NCI-H2029 (cell line): ENCODE data around the gene ZNF273.
A peak's percentile ranks its signal among the peaks of the same experiment; 100 is the strongest.

ENCODE experiments used
- DNase-seq: peaks from one replicate; lab custom pipeline; 2025; lab: John Stamatoyannopoulos, UW

The ZNF273 gene

DNA sequence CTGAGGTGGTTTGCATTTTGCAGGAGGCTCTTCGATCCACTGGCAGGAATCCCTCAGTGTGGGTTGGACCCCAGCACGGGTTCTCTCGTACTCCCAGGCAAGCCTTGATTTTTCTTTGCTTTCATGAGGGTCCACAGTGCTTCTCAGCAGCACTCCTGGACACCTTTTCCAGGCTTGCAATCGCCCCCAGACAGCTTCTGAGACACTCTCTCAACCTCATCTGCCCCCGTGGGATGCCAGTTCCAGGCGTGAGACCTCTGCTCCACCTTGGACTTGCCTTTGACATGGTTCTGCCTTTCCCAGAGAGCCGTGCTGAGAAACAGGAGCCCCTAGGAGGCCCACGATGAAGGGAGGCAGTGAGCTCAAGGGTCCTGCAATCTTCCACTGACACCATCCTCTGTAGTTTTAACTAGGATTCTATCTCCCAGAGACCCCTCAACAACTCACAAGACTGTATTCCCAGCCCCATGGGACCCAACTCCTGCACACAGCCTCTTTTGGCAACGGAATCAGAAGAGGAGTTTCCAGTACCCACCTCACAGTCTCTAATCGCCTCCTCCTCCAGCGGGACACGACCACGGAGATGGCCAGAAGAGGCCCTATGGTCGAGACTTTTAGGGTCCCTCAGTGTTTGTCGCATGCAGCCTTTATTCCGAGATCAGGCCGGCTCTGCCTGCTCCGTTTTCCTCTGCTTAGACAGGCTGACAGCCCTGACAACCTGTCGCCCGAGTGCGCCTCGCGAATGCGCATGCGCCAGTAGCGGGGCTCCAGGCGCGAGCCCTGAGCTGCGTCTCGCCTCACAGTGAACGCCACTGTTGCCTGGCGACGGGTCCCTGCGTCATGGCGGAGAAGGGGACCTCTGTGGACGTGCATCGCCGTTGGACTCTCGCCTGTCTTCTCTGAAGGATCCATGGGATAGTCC lies 26.0 kb upstream of the ZNF273 start:
- peak; percentile 62 for DNase-seq

DNA sequence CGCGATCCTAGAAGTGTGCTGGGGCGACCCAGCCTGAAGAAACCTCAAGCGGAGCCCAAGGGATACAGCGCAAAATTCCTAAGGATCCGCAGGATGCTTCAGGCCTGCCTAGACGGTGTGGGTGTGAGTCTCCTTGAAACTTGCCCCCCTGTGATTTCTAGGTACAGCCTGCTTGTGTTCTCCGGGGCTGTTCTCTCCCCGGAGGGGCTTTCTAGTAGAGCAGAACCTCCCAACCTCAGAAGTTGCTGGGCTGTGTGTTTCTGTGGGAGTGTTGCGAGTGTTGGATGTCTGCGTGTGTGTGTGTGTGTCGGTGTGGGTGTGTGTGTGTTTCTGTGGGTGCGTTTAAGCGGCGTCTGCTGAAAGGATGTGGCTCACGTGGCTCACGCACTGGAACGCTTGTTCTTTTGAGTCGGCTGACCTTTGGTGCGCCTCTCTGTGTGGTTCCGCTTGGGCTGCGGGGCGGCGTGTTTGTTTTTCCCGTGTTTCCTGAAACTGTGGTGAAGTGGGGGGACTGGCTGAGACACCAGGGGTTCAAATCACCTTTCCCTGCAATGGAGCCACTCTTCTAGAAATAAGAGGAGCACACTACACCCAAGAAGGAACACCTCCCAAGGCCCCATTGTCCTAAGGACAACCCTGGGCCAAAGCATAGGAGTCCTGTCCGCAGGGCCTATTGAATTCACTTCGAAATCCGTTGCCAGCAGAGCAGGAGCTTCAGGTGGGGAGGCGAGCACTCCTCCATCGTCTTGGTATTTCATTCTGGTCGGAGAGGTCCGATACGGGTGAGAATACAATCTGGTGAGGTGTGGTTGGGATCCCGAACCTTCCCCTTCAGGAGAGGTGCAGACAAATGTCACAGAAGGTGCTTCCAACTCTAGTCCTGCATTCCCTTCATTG lies 25.1 kb upstream of the ZNF273 start:
- DNase-seq = no peak

- no peak for DNase-seq
These were observed 24.4 kb upstream of the ZNF273 start for GRCh38 chr7:64878684-64879083.

DNA sequence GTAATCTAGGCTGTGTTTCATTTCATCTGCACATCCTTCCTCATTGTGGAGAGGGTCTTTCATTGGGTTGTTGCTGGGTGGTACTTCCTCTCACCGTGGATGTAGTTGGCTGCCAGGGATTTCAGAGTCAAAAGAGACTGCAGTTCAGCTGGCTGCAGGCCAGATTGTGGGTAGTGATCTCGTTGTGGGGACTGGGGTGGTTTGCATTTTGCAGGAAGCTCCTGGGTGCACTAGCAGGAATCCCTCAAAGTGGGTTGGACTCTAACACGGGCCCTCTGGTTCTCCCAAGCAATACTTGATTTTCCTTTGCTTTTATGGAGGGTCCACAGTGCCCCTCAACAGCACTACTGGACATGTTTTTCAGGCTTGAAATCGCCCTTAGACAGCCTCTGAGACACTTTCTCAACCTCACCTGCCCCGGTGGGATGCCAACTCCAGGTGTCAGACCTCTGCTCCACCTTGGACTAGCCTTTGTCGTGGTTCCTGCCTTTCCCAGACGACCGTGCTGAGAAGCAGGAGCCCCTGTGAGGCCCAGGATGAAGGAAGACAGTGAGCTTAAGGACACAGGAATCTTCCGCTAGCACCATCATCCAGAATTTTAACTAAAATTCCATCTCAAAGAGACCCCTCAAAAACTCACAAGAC lies 23.9 kb upstream of the ZNF273 start:
- no peak for DNase-seq

DNA sequence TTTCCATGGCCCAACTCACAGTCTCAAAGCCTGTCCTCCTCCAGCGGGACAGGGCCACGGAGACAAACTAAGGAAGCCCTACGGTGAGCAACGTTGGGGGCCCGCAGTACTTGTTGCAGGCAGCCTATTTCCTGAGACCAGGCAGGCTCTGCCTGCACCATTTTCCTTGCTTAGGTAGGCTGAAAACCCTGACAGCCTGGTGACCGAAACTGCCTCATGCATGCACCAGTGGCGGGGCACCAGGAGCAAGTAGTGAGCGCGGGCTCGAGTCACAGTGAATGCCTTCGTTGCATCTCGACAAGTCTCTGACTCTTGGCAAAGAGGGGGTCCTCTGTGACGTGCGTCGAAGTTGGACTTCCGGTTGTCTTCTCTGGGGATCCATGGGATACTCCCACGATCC lies 23.3 kb upstream of the ZNF273 start:
- no peak for DNase-seq

DNA sequence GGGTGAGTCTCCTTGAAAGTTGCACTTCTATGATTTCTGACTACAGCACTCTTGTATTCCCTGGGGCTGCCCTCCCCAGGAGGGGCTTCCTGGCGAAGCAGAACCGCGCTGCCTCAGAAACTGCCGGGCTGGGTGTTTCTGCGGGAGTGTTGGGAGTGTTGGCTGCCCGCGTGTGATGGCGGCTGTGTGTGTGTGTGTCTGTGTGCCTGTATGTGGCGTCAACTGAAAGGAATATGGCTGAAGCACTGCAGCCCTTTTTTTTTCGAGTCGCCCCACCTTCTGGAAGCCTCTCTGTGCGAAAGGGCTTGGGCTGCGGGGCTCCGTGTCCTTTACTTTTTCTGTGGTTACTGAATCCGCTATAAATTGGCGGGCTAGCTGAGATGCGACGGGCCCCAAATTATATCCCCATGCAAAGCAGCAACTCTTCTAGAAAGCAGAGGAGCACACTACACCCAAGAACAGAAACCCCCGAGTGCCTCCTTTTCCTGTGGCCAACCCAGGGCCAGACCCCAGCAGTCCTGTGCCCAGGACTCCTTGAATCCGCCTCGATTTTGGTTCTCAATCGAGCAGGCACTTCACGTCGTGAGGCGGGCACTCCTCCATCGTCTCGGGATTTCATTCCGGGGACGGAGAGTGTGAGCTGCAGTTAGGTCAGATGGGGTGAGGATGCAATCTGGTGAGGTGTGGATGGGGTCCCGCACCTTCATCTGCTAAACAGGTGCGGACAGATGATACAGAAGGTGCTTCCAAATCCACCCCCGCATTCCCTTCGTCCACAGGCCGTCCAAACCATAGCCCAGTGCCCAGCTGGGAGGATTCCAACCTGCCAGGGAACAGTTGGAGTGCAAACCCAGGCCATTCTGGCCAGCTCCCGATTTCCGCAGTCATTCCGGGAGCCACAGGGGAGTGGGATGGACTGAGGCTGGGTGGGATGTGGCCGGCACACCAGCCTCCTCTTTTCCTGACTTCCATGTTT lies 22.5 kb upstream of the ZNF273 start:
- DNase-seq = no peak

DNA sequence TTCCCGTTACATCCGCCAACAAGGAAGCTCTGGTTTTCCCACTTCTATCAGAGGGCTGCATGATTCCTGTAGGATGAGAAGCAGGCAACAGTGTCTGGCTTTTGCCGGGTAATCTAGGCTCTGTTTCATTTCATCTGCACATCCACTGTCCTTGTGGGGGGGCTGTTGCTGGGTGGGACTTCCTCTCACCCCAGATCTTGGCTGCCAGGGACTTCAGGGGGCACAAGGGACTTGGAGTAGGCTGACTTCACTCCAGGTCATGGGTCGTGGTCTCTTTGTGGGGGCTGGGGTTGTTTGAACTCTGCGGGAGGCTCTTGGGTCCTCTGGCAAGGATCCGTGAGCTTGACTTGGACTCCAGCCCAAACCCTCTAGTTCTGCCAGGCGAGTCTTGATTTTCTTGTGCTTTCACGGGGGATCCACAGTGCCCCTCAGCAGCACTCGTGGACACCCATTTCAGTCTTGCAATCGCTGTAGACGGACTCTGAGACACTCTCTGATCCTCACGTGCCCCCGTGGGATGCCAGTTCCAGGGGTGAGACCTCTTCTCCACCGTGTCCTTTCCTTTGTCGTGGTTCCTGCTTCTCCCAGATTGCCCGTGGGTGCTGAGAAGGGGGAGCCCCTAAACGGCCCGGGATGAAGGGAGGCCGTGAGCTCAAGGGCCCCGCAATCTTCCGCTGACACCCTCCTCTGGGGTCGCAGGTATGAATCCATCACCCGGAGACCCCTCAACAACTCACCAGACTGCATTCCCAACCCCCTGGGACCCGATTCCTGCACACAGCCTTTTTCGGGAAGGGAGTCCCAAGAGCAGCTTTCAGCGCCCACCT lies 21.4 kb upstream of the ZNF273 start:
- DNase-seq = no peak

DNA sequence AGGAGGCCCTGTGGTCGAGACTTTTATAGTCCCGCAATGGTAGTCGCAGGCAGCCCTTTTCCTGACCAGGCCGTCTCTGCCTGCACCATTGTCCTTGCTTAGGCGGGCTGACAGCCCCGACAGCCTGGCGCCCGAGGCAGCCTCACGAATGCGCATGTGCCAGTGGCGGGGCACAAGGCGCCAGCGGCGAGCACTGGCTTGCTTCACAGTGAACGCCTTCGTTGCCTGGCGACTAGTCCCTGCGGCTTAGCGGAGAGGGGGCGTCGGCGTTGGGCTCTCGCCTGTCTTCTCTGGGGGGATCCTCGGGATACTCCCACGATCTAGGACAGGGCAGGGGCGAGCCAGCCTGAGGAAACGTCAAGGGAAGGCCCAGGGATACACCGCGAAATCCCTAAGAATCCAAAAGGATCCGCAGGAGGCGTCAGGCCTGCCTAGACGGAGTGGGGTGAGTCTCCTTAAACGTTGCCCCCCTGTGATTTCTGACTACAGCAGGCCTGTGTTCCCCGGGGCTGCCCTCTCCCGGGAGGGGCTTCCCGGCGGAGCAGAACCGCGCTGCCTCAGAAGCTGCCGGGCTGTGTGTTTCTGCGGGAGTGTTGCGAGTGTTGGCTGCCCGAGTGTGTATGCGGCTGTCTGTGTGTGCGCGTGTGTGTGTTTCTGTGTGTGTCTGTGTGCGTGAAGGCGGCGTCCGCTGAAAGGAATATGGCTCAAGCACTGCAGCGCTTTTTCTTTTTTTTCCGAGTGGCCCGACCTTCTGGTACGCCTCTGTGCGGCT lies 20.5 kb upstream of the ZNF273 start:
- peak; percentile 64 for DNase-seq

GRCh38 chr7:64883113-64883905 lies 19.8 kb upstream of the ZNF273 start:
- DNase-seq = peak; percentile 19

- no peak for DNase-seq
These were observed 18.8 kb upstream of the ZNF273 start for GRCh38 chr7:64884085-64884912.

DNA sequence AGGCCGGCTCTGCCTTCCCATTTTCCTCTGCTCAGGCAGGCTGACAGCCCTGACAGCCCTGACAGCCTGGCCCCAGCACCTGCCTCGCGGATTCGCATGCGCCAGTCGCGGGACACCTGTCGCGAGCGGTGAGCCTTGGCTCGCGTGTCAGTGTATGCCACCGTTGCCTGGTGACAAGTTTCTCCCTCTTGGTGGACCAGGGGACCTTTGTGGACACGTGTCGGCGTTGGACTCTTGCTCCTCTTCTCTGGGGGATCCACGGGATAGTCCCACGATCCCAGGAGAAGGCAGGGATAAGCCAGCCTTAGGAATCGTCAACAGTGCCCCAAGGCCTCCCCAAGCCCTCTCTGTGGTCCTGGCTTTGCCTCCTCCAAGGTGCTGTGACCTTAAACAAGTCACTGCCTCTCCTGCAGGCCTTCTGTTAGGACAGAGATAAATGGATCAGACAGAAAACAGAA lies 18.1 kb upstream of the ZNF273 start:
- DNase-seq = no peak

DNA sequence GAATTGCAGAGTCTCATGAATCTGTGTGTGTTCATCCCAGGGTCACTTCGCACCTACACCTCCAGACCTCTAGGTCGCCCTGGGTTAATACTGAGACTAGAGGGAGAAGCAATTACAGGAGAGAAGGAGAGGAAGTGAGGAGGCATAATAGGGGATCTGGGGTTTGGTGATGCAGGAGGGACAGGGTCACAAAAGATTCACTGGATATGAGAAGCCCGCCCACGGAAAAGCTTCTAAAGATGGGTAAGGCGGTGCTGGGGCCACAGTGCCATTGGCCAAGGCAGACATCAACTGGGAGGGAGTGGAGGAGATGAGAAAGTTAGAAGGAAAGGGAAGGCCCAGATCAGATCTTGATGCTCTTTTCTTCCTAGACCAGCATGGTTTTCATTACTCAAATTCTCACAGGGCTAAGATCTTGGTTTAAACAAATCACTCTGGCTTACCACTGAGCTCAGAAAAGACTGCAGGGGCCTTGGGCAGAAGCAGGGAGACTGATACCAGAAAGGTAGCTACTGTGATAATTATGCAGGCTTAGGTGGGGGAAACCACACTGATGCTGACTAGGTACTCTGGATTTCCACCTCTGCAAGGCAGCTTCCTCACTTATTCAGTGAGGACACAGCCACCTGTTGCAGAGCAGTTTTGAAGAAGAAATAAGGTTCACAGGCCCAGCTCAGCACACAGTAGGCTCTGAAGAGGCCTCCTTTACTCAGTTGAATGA lies 17.4 kb upstream of the ZNF273 start:
- DNase-seq = no peak

- no peak for DNase-seq
These were observed 16.0 kb upstream of the ZNF273 start for GRCh38 chr7:64886956-64887545.

DNA sequence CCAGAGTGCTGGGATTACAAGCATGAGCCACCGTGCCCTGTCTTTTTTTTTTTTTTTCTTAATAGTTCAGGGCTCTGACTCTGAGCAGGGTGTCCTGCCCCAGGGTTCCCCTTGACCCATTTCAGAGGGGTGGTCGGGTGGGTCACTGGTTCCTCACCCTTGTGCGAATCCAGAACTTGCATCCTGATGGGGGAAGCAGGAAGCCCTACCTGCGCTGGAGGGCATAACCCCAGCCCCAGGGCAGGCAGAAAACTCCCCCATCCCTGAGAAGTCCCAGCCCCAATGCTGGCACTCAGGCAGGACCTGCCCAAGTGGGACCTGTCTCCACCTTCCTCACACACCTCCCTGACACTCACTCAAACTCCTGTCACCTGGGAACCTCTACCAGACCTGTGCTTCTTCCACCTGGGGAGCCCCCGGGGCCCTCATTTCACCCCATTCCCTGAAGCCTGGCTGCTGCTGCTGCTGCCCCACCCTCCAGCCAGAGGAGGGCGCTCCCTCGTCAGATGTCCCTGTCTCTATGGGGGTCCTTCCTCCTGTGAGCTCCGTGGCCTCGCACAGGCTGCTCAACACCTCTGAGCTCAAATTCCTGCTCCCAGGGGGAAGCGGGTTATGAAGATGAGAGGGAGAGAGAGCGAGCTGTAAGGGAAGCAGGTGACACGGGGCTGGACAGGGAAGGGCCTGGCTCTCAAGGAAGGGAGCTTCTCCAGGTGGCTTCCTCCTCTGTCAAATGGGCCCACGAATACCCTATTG lies 15.1 kb upstream of the ZNF273 start:
- DNase-seq = peak; percentile 77

- no peak for DNase-seq
These were observed 14.5 kb upstream of the ZNF273 start for GRCh38 chr7:64888561-64888900.
